Panc1 (cell line): ENCODE data around the gene PRR13. TPM values are rescaled to one million over a fixed set of nuclear protein-coding genes. Genes with fewer than 3 reads are reported as not detected.

Source experiments
- ATAC-seq: fragments of 200-7000 bp; cut with Tn5 transposase; 2 replicates; pipeline ENCODE4 v1.9.1; 2020; ENCODE audit warnings: mild to moderate bottlenecking, moderate library complexity
- BruUV-seq: library from RNA; stranded (reverse); fragments of 400-500 nt; replicated peaks from 2 replicates; lab custom pipeline; 2021; lab: Mats Ljungman, UMichigan
- CTCF ChIA-PET: fragments of 300-600 bp; sonication (Branson Sonifier 250); formaldehyde crosslinking; loops from one replicate; lab custom pipeline; 2022; ENCODE audit warnings: antibody characterized with exemption; lab: Charles Lee
- POLR2A ChIA-PET: fragments of 300-600 bp; sonication (Branson Sonifier 250); formaldehyde crosslinking; loops from one replicate; lab custom pipeline; 2022; ENCODE audit warnings: antibody characterized with exemption; lab: Charles Lee
- DNase-seq: peaks from one replicate; pipeline ENCODE4 v3.0.0-alpha.2; 2010; ENCODE audit warnings: low read depth, low spot score
- H3K27ac ChIP-seq: 2 replicates; pipeline ENCODE4 v1.5.1; 2011; ENCODE audit warnings: mild to moderate bottlenecking, low read length, inconsistent platforms
- H3K27me3 ChIP-seq: fragments of 200-500 bp; sonication (Bioruptor generic); 2 replicates; pipeline ENCODE4 v1.6.0; 2014; ENCODE audit warnings: low read length, inconsistent platforms; ENCODE audit not compliant: control insufficient read depth, insufficient read depth
- H3K36me3 ChIP-seq: fragments of 200-500 bp; sonication (Bioruptor generic); 2 replicates; pipeline ENCODE4 v1.5.1; 2014; ENCODE audit warnings: inconsistent platforms, mild to moderate bottlenecking, low read length, moderate library complexity; ENCODE audit not compliant: control insufficient read depth, insufficient read depth
- H3K4me1 ChIP-seq: 2 replicates; pipeline ENCODE4 v1.5.1; 2011; ENCODE audit warnings: inconsistent platforms, mild to moderate bottlenecking, low read length, moderate library complexity; ENCODE audit not compliant: control insufficient read depth, insufficient read depth
- H3K4me3 ChIP-seq, 2 experiments: 2 replicates each; pipeline ENCODE4 v1.5.1; 2011 to 2012; ENCODE audit warnings: low read depth in 2 of 2, low read length in 2 of 2, mild to moderate bottlenecking in 2 of 2, inconsistent platforms in 1 of 2, moderate library complexity in 1 of 2
- H3K9me3 ChIP-seq: fragments of 200-500 bp; sonication (Bioruptor generic); 2 replicates; pipeline ENCODE4 v1.5.1; 2014; ENCODE audit warnings: low read depth, mild to moderate bottlenecking, inconsistent platforms, low read length, moderate library complexity; ENCODE audit not compliant: control insufficient read depth, insufficient read depth
- CTCF ChIP-seq: fragments of 450-650 bp; IDR thresholded peaks from 2 replicates; pipeline ENCODE4 v1.5.1; 2017; ENCODE audit warnings: mild to moderate bottlenecking
- POLR2AphosphoS5 ChIP-seq: IDR thresholded peaks from 2 replicates; pipeline ENCODE4 v1.6.1; 2012; ENCODE audit warnings: mild to moderate bottlenecking, low read depth, low read length, moderate library complexity
- REST ChIP-seq, 2 experiments: IDR thresholded peaks; 2 replicates each; pipeline ENCODE4 v1.6.1; 2011 to 2012; ENCODE audit warnings: low read depth in 2 of 2, control low read depth in 1 of 2, low read length in 1 of 2, mild to moderate bottlenecking in 1 of 2, moderate library complexity in 1 of 2; ENCODE audit not compliant: insufficient read depth in 1 of 2
- SIN3A ChIP-seq: IDR thresholded peaks from 2 replicates; pipeline ENCODE4 v1.6.1; 2012; ENCODE audit warnings: low read depth, mild to moderate bottlenecking, low read length, moderate library complexity, borderline replicate concordance; ENCODE audit not compliant: insufficient read depth
- TCF7L2 ChIP-seq: IDR thresholded peaks from 2 replicates; pipeline ENCODE4 v1.6.1; 2011; ENCODE audit warnings: mild to moderate bottlenecking, low read depth, low read length, inconsistent platforms
- in situ Hi-C: cut with HindIII; loops from 2 replicates; pipeline ENCODE4 v1.10.0; 2016; ENCODE audit warnings: low sequenced_read_pairs, low pct_unique_long_range_greater_than_20kb
- intact Hi-C: fragments of 100-400 bp; cut with micrococcal nuclease; formaldehyde crosslinking; loops from one replicate; pipeline ENCODE4 v1.10.0; 2022; ENCODE audit not compliant: unreplicated experiment
- total RNA-seq: library from RNA; stranded (reverse); gene quantifications from one replicate; pipeline ENCODE4 v1.2.1, GENCODE V29; 2021; ENCODE audit not compliant: unreplicated experiment

PRR13 gene
- total RNA-seq, 1 experiment from 2014 or later = 454 TPM

- POLR2A ChIA-PET = no interaction called here
- no peak overlapping the region for H3K27ac ChIP-seq
- DNase-seq (no peak), ATAC-seq (no peak)
- peaks cover 6% of the 10 kb centered on the region for H3K4me1 ChIP-seq
- no peaks in the 10 kb centered on the region for H3K27me3 ChIP-seq
- no peak overlapping the region for H3K4me3 ChIP-seq
- CTCF ChIA-PET = no interaction called here
- intact Hi-C loops = no loop called here
- H3K9me3 ChIP-seq = no peaks in the 10 kb centered on the region
- H3K36me3 ChIP-seq = peaks cover 83% of the 10 kb centered on the region
- TF ChIP-seq TCF7L2 (no peak), SIN3A (no peak), POLR2AphosphoS5 (no peak), REST (IDR thresholded peaks at IDR 0.05; ENCODE audit: insufficient read depth in 1 of 2, low read depth in 2 of 2, low read length in 1 of 2) (no peak), CTCF (no peak)
- in situ Hi-C loops = no loop called here
- BruUV-seq = no TSS peak
Observed at GRCh38 chr12:53461059-53461458, 19.5 kb downstream of the PRR13 start.

- CTCF ChIA-PET = no interaction called here
- TF ChIP-seq CTCF (no peak), REST (IDR thresholded peaks at IDR 0.05; ENCODE audit: insufficient read depth in 1 of 2, low read depth in 2 of 2, low read length in 1 of 2) (no peak), POLR2AphosphoS5 (no peak)
- ATAC-seq = no peak
- Histone ChIP-seq H3K4me1 (peaks cover 6% of the 10 kb centered on the region), H3K27ac (no peak overlapping the region), H3K27me3 (no peaks in the 10 kb centered on the region), H3K9me3 (no peaks in the 10 kb centered on the region), H3K4me3 (no peak overlapping the region), H3K36me3 (peaks cover 84% of the 10 kb centered on the region)
- intact Hi-C loops (no loop called here), in situ Hi-C loops (no loop called here)
- POLR2A ChIA-PET = no interaction called here
- no TSS peak for BruUV-seq
- DNase-seq = no peak
Observed at GRCh38 chr12:53461591-53461990, 20.1 kb downstream of the PRR13 start.
